ENCODE data around the gene MSL3B.
A peak's percentile ranks its signal among the peaks of the same experiment; 100 is the strongest.
"Not testable (repeated sequence)": the region's sequence is repeated elsewhere in the genome, so short reads cannot be mapped to it uniquely, and the experiment has no call there.

Gene MSL3B

GRCh38 chr2:233867993-233868532 is at the start of gene MSL3B:
Gene MSL3B (minus strand): TSS chr2:233868386.
- DNase-seq (ENCODE audit: extremely low spot score, insufficient read length, low read depth) (peak; percentile 76), FAIRE-seq (peak; percentile 90)

- DNase-seq (ENCODE audit: extremely low spot score, insufficient read length, low read depth) (no peak), FAIRE-seq (no peak)
These were observed 48.9 kb upstream of the MSL3B start, which contains the start of gene TRPM8 for GRCh38 chr2:233917116-233917515. Gene TRPM8 (plus strand): TSS chr2:233917373. CDS start chr2:233926538, 9,165 bp downstream.

DNA sequence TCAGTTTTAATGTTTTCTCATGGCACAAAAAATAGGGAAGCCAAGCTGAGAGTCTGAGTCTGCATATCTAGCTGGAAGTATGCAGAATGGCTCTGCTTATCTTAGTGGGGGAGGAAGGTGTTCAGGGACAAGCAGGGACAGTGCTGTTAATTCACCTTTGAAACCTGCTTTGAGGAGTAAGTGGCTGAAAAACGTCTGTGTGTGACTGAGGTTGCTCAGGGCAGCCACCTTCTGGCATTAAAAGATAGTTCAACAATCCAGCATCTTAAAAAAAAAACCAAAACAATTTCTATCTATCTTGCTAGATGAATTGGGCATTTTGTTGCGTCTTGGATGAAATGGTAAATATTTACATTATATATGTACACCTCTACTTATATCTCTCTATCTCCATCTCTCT is 46.9 kb upstream of the MSL3B start:
- no peak for DNase-seq (ENCODE audit: extremely low spot score, insufficient read length, low read depth)
- no peak for FAIRE-seq

DNA sequence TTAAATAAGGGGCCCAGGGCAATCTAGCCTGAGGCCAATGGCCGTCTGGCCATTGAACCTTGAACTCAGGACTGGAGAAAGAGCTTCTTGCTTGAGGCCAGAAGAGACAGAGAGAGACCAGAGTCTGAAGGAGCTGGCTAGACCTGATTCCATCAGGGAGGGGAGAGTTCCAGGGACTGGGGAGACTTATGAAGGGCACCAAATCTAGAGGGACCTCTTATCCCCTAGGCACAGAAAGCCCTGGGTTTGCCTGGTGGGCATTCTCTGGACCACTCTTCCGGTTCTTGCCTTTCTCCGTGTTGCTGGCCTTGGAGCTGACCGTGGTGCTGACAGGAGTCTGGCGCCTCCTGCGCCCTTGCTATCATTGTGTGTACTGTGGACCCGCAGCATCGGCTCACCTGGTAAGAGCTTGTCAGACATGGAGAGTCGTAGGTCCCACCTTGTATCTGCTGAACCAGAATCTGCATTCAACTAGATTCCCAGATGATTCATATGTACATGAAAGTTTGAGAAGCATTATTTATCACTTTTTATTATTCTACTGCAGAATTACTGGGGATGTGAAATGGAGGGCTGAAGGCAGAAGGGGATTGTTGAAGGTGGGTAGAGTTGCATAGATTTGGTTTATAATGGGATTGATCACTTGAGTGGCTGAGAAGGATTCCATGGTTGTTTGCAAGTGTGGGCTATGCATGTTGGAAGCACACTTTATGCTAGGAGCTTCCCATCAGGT is 44.7 kb upstream of the MSL3B start:
- FAIRE-seq (no peak), DNase-seq (ENCODE audit: extremely low spot score, insufficient read length, low read depth) (no peak)

DNA sequence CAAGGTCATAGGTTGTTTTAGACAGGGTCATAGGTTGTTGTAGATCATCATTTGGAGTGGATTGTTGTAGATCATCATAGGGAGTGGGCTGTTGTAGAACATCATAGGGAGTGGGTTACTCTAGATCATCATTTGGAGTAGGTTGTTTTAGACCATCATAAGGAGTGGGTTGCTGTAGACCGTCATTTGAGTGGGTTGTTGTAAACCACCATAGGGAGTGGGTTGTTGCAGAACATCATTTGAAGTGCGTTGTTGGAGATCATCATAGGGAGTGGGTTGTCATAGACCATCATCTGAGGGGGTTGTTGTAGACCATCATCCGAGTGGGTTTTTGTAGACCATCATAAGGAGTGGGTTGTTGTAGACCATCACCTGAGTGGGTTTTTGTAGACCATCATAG is 39.4 kb upstream of the MSL3B start:
- FAIRE-seq (no peak), DNase-seq (ENCODE audit: extremely low spot score, insufficient read length, low read depth) (no peak)

DNA sequence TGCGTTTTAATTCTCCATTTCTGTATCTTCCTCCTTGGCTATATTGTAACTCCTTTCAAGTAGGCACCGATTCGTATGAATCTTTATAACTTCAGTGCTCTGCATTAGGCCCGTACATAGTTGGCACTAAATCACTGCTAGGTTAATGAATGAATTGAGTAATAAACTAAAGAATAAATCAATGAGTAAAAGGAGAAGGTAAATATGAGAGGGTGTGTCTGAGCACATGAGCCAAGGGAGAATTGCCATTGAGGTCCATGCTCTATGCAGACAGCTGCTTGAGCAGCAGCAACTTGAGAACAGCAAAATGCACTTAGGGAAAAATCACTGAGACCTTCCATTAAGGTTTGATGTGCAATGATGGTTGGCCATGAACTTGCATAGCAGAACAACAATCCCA is 37.8 kb upstream of the MSL3B start:
- no peak for FAIRE-seq
- DNase-seq (ENCODE audit: extremely low spot score, insufficient read length, low read depth) = no peak

DNA sequence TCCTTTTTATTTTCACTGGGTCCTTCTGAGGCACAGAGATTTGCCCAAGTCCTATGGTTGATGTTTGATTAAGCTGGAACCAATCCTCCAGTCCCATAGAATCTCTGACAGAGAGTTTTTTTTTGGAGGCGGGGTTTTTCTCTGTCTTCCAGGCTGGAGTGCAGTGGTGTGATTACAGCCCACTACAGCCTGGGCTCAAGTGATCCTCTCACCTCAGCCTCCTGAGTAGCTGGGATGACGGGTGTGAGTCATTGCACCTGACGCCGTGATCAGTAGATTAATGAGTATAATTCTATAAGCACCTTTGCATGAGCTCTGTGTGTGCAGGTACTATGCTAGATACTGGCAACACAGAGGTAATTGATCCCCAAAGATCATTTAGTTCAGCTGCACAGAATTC is 33.7 kb upstream of the MSL3B start:
- FAIRE-seq = no peak
- DNase-seq (ENCODE audit: extremely low spot score, insufficient read length, low read depth) = no peak

GRCh38 chr2:233901367-233901766 is 33.2 kb upstream of the MSL3B start:
- FAIRE-seq = no peak

DNA sequence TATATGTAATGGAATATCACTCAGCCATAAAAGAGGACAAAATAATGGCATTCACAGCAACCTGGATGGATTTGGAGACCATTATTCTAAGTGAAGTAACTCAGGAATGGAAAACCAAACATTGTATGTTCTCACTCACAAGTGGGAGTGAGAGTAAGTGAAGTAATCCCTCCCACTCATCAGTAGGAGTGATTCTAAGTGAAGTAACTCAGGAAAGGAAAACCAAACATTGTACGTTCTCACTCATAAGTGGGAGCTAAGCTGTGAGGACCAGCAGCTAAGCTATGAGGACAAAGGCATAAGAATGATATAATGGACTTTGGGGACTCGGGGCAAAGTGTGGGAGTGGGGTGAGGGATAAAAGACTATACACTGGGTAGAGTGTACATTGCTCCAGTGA is 28.1 kb upstream of the MSL3B start:
- FAIRE-seq; DNase-seq (ENCODE audit: extremely low spot score, insufficient read length, low read depth): not testable (repeated sequence)

More at GRCh38 chr2:233901367-233901766, 33.2 kb upstream of the MSL3B start:
- DNase-seq (ENCODE audit: extremely low spot score, insufficient read length, low read depth) = no peak

DNA sequence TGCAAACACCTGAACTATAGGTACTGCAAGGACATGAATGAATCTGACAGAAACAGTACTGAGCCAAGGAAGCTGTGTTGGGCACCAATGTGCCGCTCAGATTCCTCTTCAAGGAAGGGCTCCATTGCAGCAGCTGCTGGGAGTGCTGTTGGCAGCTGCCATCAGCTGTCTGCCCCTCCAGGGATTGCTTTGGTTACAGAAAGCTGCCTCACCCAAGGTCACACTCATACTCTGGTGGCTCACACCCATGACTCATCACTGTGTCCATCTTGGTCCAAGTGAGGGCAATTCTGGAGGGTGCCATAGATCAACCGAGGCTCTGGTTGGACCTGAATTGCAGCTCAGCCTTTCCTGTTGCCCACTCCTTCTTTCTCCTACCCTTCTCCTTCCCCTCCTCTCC is 24.6 kb upstream of the MSL3B start:
- FAIRE-seq (no peak), DNase-seq (ENCODE audit: extremely low spot score, insufficient read length, low read depth) (no peak)

GRCh38 chr2:233882353-233882752 is 14.2 kb upstream of the MSL3B start:
- FAIRE-seq (no peak), DNase-seq (ENCODE audit: extremely low spot score, insufficient read length, low read depth) (no peak)

GRCh38 chr2:233872125-233872524 is 3.9 kb upstream of the MSL3B start:
- peak; percentile 46 for FAIRE-seq
- DNase-seq (ENCODE audit: extremely low spot score, insufficient read length, low read depth) = not testable (repeated sequence)

DNA sequence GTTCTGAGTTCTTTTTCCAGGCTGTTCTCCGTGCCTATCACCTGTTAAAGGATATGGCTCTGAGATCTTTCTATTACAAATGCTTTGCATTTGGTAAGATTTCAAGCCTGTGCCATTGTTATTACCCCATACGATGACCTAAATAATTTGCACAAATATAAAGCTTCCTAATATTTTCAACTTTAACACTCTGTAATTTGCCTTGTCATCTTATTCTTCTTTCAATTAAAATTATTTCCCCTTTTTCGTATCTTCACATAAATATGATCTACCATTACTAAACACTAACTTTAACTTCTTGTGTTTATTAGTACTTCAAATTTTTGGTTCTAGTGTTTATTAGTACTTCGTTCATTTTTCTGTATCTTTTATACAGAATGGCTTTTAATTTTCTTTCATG is 3.2 kb upstream of the MSL3B start:
- FAIRE-seq (no peak), DNase-seq (ENCODE audit: extremely low spot score, insufficient read length, low read depth) (no peak)

- FAIRE-seq = no peak
- no peak for DNase-seq (ENCODE audit: extremely low spot score, insufficient read length, low read depth)
These were observed 1.7 kb downstream of the MSL3B start for GRCh38 chr2:233866479-233866878.

DNA sequence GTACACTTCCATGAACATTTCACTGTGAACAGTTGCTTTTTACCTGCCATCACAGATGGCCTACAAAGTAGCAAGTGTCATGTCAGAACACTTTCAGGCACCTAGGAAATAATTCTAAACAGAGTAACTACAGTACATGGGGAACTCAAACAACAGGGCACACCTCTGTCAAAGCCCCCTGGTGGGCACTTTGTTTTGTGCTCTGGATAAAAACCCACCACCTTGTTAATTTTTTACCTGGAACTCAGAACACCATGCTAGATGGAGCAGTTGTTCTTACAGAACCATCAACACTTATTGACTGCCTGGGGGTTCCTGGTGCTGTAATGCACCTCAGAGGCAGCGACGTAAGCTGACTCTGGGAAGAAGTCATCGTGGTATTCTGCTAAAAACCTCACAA is 2.3 kb downstream of the MSL3B start:
- FAIRE-seq = peak; percentile 45
- no peak for DNase-seq (ENCODE audit: extremely low spot score, insufficient read length, low read depth)

GRCh38 chr2:233862261-233862768 is 5.9 kb downstream of the MSL3B start:
- FAIRE-seq = no peak

DNA sequence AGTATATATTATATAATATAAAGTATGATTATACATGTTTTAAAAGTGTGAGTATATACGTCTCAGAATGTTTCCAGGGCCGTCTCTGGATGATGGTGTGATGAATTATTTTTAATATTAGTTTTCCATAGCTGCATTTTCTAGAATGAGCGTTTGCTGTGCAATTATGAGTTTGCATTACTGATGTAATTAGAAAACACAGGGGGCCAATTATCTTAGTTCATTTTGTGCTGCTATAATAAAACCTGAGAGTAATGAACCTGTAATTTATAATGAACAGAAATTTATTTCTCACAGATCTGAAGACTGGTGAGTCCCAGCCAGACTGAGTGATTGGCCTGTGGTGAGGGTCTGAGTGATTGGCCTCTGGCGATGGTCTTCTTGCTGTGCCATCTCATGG is 9.9 kb downstream of the MSL3B start:
- DNase-seq (ENCODE audit: extremely low spot score, insufficient read length, low read depth) (no peak), FAIRE-seq (no peak)

More at GRCh38 chr2:233862261-233862768, 5.9 kb downstream of the MSL3B start:
- no peak for DNase-seq (ENCODE audit: extremely low spot score, insufficient read length, low read depth)

DNA sequence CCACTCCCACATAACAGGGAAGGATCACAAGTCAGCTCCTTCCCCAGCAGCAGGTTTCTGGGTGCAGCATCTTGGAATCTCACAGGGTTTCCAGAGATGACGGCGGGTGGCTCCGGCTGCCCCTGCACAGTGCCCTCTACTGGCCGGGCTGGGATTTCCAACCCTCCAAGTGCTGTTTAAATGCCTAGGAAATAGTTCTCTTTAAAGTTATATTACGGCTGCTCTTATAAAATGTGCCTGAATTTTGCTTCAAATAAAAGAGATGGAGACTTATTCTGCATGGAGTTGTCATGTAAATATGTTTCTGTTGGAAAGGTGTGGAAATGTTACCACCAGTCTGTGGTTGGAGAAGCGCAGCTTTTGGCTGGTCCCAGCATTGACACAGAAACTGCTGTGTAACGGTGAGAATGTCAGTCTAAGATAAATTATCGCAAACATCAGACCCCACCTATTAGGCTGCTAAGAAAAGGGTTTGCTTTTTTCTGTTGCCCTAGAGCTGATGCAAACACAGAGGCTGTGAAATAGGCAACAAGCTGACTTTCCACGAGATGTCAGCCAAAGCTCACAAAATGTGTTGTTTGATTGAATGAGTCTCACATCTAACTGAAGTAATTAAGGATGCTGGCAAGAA is 10.6 kb downstream of the MSL3B start:
- DNase-seq (ENCODE audit: extremely low spot score, insufficient read length, low read depth) (no peak), FAIRE-seq (no peak)

DNA sequence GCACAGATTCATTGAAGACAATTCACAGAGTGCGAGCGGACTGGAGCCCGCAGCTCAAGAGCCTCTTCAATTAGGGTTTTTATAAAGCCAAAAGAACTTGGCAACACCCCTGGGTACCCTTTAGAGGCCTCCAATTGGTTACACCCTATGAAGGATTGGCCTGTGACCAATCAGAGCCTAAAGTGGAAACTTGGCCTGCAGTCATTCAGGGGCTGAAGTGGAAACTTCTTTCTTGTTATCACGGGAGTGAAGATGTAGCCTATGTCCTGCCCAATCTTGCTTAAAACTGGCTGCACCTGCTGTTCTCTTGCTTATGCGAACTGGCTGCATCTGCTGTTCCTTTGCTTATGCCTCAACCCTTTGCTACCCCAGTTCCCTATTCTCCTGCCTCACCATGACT is 12.0 kb downstream of the MSL3B start:
- FAIRE-seq (no peak), DNase-seq (ENCODE audit: extremely low spot score, insufficient read length, low read depth) (no peak)

GRCh38 chr2:233855345-233855744 is 12.8 kb downstream of the MSL3B start:
- no peak for FAIRE-seq
- no peak for DNase-seq (ENCODE audit: extremely low spot score, insufficient read length, low read depth)

Measured in GM18507 (cell line).